HG03378 (cell line): ENCODE data around the gene RIN3.
A peak's percentile ranks its signal among the peaks of the same experiment; 100 is the strongest.
"Not testable (repeated sequence)": the region's sequence is repeated elsewhere in the genome, so short reads cannot be mapped to it uniquely, and the experiment has no call there.

Experiments
- ATAC-seq: cut with Tn5 transposase; IDR thresholded peaks from one replicate; pipeline ENCODE4 v1.9.1; 2021; ENCODE audit warnings: mild to moderate bottlenecking, moderate library complexity; ENCODE audit not compliant: unreplicated experiment

The RIN3 gene

DNA sequence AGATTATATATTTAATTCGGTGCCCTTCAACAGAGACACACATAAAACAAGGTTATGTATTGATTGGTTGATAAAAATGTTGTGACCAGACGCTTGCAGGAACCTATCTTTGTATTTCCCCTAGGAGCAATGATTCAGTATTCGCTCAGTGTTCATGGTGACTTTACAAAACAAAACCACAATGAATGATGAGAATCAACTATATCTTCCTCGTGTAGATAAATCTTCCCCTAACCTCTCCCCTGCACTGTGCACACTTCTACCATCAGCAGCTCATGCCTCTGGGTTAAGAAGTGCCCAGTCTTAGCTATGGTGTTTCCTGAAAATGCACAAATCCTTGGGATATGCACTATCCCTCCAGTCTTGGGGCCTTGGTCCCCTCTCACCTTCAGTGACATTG lies 16.3 kb downstream of the RIN3 start:
- ATAC-seq = no peak

DNA sequence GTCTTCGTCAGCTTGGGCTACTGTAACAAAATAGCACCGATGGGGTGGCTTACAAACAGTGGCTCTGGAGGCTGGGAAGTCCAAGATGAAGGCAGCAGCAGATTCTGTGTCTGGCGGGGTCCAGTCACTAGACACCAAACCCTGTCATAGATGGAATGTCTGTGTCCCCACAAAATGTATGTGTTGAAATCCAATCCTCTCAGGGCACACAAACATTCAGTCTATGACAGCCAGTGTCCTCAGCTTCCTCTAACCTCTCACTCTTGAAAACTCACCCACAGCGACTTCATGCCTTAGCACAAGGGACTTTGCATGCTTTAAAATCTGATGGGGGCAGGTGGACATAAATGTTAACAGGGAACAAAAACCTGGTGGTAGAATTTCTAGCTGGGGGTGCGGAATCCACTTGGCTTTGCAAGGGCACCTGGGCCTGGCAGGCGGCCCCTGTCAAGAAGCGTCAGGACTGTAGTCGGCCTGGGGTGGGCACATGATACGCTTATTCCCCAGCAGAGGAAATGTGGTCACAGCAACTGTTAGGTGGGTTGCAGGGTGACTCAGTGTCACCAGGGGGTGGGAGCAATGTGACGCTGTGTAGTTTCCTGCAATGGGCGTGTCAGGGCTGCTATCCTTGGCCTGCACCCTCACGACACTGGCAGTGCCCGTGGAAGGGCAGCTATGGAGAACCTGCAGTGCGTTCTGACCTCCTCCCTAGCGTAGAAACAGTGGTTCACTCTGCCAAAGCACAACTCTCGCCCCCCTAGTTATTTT lies 17.7 kb downstream of the RIN3 start:
- peak; percentile 70 for ATAC-seq

GRCh38 chr14:92532490-92533163 lies 19.0 kb downstream of the RIN3 start:
- no peak for ATAC-seq

GRCh38 chr14:92534932-92535643 lies 21.5 kb downstream of the RIN3 start:
- no peak for ATAC-seq

GRCh38 chr14:92536231-92536630 lies 22.6 kb downstream of the RIN3 start:
- ATAC-seq = not testable (repeated sequence)

DNA sequence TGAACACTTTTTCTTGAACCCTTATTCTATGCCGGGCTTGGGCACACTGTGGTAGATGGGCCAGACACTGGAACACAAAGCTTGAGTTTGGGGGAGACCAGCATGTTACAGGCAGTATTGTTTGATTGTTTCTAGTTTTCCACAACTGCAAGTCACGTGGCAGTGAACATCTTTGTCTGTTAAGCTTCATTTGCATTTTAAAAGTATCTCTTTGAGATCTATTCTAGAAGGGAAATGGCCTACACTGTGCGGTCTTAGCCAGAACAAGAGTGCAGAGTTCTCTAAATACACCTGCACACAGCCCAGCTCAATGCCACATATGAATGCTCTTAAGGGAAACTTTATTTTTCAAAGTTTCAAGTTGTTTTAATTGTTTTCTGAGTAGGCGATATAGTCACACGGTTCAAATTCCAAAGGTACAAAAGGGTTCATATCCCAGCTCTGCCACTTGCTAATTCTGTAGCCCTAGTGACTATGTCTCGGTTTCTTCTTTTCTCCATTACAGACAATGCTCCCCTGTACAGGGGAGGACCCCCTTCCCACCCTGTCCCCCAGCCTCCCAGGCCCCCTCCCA lies 24.9 kb downstream of the RIN3 start:
- peak; percentile 67 for ATAC-seq

- ATAC-seq = no peak
These were observed 25.8 kb downstream of the RIN3 start for GRCh38 chr14:92539419-92539818.

DNA sequence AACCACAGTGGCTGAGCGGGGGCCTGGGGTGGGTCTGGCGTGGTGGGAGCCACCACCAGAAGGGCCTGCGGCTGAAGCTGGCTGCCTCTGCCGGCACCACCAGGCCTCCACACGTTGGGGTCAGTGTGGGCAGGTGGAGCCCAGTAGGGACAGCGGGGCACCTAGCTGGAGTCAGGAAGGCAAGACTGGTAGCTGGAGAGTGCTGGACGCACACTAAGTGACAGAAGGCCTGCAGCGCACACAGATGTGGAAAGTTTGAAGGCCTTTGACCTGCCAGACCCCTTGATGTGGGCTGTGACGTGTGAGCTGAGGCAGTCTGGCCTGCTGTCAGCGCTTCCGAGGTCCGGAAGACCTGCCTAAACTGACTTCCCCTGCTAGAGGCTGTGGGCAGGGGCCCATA lies 26.3 kb downstream of the RIN3 start:
- no peak for ATAC-seq

- ATAC-seq = no peak
These were observed 27.0 kb downstream of the RIN3 start for GRCh38 chr14:92540472-92541048.

DNA sequence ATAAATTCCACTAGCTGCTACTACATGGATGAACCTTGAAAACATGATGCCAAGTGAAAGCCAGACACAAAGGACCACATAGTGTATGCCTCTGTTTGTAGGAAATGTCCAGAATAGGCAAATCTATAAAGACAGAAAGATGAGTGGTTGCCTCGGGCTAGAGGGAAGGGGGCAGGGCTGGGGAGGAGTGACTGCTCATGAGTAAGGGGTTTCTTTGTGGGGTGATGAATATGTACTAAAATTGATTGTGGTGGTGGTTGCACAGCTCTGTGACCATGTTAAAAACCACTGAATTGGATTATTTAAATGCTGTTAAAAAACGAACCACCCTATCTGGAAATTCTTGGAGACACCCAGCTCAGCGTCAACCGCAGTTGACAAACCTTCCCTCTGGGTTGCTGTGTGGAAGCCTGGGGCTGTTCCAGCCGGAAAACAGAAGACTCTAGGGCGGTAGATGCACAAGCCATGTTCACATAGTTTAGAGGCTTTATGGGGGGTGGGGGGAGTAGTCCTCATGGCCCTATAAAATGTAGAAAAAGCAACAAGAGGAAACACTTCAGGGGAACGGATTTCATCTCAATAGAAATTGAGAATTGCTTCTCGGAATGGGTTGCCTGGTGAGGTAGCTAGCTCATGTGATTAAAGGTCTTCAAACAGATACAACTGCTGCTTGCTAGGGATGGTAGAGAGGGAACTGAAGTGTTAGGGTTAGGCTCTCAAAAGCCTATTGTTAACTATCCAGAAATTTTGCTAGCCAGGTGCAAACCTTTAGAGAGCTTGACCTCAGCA lies 29.4 kb downstream of the RIN3 start:
- no peak for ATAC-seq

DNA sequence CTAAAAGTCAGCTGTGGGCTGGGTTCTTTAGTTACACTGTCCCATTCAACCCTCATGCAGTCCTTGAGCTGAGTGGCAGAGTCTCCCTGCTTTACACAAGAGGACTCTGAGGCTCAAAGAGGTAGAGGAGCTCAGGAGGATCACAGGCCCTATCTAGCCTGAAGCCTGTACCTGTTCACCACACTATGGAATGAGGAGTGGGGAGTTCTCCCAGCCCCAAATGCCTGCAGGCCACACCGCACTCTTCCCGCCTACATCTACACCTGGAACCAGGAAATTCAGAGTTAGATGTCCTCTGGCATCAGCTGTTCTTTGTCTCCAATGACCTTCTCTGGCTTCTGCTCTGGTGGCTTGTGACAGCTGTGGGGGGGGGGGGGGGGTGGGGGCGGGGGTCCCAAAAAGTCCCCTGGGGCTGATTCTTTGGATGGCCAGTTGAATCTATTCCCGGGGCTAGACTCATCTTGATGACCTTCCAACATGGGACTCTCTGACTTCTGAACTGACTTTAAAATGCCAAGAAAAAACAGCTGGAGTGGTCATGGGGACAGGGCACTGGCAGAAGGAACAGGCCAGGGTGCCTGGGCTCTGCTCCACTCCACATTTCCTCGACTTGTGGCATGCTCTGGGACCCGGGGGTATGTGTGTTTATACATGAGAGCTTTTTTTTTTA lies 30.6 kb downstream of the RIN3 start:
- no peak for ATAC-seq

GRCh38 chr14:92546347-92547053 lies 32.9 kb downstream of the RIN3 start:
- no peak for ATAC-seq

- ATAC-seq = no peak
These were observed 35.7 kb downstream of the RIN3 start for GRCh38 chr14:92549105-92549858.

DNA sequence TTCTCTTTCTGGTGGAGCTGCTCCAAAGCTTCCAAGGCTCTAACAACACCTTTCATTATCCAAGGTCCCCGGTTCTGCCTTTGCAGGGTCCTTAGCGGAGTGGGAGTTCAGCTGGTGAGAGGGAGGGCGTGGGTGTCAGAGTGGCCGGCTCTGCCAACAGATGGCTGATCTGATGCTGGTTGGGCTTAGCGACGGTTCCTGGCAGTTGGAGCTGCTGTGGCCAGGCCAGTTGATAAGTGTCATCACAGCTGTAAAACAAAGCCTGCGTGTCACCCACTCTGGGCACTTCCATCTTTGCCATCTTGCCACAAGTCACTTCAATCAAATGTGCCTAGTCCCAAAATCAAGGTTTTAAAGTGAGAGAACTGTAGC lies 36.3 kb downstream of the RIN3 start:
- no peak for ATAC-seq

- peak; percentile 82 for ATAC-seq
These were observed 37.7 kb downstream of the RIN3 start for GRCh38 chr14:92551044-92551841.

GRCh38 chr14:92552066-92552465 lies 38.5 kb downstream of the RIN3 start:
- no peak for ATAC-seq

DNA sequence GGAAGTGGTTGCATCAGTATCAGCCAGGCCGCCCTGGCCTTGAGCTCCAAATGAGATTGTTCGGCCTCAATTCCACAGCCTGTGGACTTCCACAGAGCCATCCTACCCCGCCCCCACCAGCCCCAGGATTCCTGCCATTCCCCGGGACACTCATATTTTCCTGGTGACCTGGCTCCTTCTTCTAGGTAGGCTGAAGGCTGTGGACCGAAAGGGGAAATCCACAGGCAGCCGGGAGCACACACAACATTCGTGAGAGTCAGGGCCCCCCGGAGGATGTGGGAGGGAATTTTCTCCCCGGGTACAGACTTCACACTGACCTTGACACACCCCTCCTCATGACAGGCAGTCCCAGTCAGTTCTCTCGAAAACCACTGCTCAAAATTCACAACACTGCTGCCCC lies 39.9 kb downstream of the RIN3 start:
- ATAC-seq = no peak
